Measurements from ENCODE around the gene GTSE1.

- TF ChIP-seq CTCF (IDR thresholded peaks at IDR 0.05) (no peak), POLR2A (IDR thresholded peaks at IDR 0.05) (no peak)
These were observed 45.4 kb upstream of the GTSE1 start for GRCh38 chr22:46251266-46251665.
